HCT116 (cell line): ENCODE data around the gene MAEA.

Experiments
- CEBPB ChIP-seq: IDR thresholded peaks from 2 replicates; pipeline ENCODE4 v1.6.1; 2012; ENCODE audit warnings: low read depth
- CTCF ChIP-seq, 3 experiments: fragments of 200-600 bp in 1 of 3; sonication (generic) in 1 of 3; IDR thresholded peaks in 2 of 3; conservative IDR thresholded peaks in 1 of 3; 2 replicates each; pipeline ENCODE4 v1.5.1; 2012 to 2017; ENCODE audit warnings: low read depth in 2 of 3, low read length in 2 of 3, antibody characterized with exemption in 1 of 3, borderline replicate concordance in 1 of 3, control low read depth in 1 of 3, mild to moderate bottlenecking in 1 of 3, mixed read lengths in 1 of 3, mixed run types in 1 of 3, moderate library complexity in 1 of 3; ENCODE audit not compliant: insufficient read depth in 1 of 3
- EZH2 ChIP-seq: fragments of 200-600 bp; sonication (generic); IDR thresholded peaks from 2 replicates; pipeline ENCODE4 v1.6.1; 2017; ENCODE audit warnings: antibody characterized with exemption, mixed run types
- JUND ChIP-seq: IDR thresholded peaks from 2 replicates; pipeline ENCODE4 v1.6.1; 2012
- POLR2A ChIP-seq: IDR thresholded peaks from 2 replicates; pipeline ENCODE4 v1.7.0; 2011; ENCODE audit warnings: borderline replicate concordance; ENCODE audit not compliant: insufficient read depth, insufficient read length; ENCODE audit errors: extremely low read depth
- SP1 ChIP-seq: IDR thresholded peaks from 2 replicates; pipeline ENCODE4 v1.6.1; 2012; ENCODE audit warnings: low read depth
- SRF ChIP-seq: IDR thresholded peaks from 2 replicates; pipeline ENCODE4 v1.6.1; 2012; ENCODE audit warnings: low read depth

- TF ChIP-seq CTCF (IDR thresholded peaks at IDR 0.05 in 2 of 3, conservative IDR thresholded peaks at IDR 0.05 in 1 of 3; ENCODE audit: borderline replicate concordance in 1 of 3, insufficient read depth in 1 of 3, low read depth in 2 of 3, low read length in 2 of 3) (no peak), JUND (no peak), CEBPB (no peak), EZH2 (no peak), POLR2A (no peak), SRF (no peak), SP1 (no peak)
These were observed 24.7 kb upstream of the MAEA start for GRCh38 chr4:1264942-1265341.
